GM12875 (cell line): ENCODE data around the gene PTPRD.

ENCODE experiments used
- H3K4me3 ChIP-seq: one replicate; pipeline ENCODE4 v1.5.1; 2011; ENCODE audit warnings: low read depth, low read length, control low read depth
- TF ChIP-seq, protein P1 (sequence below): IDR thresholded peaks from 2 replicates; pipeline ENCODE4 v1.5.1; 2011; ENCODE audit warnings: low read depth, mild to moderate bottlenecking, control low read depth, inconsistent platforms, low read length, moderate library complexity, borderline replicate concordance; ENCODE audit not compliant: insufficient read depth

Gene PTPRD

DNA sequence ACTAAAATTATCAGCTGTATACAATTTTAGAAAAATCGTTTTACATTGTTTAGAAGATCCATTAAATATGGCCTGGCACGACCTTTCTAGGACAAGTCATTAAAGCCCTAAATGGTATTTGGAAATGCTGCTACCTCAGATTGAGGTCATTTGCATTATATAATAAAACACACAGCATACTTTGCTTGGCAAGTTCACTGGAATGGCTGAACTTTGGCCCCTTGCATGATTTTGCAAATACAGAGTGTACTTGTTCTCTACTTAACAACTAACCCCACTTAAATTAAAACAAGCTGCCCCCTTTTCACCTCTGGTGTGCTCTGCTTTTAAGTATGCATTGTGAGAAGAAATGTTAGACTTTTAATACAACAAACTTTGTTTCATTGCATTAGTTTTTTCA lies 860.1 kb downstream of the PTPRD start:
- TF ChIP-seq, protein P1, sequence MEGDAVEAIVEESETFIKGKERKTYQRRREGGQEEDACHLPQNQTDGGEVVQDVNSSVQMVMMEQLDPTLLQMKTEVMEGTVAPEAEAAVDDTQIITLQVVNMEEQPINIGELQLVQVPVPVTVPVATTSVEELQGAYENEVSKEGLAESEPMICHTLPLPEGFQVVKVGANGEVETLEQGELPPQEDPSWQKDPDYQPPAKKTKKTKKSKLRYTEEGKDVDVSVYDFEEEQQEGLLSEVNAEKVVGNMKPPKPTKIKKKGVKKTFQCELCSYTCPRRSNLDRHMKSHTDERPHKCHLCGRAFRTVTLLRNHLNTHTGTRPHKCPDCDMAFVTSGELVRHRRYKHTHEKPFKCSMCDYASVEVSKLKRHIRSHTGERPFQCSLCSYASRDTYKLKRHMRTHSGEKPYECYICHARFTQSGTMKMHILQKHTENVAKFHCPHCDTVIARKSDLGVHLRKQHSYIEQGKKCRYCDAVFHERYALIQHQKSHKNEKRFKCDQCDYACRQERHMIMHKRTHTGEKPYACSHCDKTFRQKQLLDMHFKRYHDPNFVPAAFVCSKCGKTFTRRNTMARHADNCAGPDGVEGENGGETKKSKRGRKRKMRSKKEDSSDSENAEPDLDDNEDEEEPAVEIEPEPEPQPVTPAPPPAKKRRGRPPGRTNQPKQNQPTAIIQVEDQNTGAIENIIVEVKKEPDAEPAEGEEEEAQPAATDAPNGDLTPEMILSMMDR, result no peak
- H3K4me3 ChIP-seq, result no peak overlapping the region

GRCh38 chr9:9751996-9752395 lies 860.8 kb downstream of the PTPRD start:
- TF ChIP-seq, protein P1, result no peak
- H3K4me3 ChIP-seq, result no peak overlapping the region

DNA sequence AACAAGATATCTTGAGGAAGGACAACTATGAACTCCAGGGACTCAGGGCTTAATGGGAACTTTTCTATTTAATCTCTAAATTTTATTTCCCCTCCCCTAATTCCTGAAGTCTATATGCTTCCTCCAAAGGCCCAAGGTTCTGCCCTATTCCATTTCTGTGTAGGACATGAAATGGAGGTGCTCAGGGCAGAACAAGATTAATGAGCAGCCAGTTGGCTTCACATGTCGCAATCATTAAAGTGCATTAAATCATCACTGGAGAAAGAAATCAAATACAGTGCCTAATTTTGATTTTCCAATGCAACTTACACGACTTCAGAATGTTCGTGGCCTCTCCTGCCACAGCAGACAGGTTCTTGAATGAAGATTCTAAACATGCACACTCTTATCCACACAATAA lies 862.1 kb downstream of the PTPRD start:
- H3K4me3 ChIP-seq, result no peak overlapping the region
- TF ChIP-seq, protein P1, result no peak

DNA sequence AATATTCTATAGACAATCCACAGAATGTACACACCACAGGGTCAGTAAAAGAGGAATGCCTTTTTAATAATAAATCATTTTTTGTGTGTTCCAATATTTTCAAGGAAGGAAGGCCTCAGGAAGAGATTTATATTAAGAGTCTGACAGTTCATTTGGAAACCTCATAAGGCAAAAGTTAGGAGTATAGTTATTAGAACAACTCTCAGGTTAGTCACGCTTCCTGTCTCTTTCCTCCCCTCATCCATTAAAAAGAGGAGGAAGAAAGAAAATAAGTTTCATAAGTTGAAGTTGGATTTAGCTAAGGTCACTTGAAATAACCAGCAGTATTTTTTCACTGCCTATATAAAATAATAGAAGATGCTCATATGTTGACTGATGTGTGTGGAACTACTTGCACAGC lies 863.2 kb downstream of the PTPRD start:
- TF ChIP-seq, protein P1, result no peak
- H3K4me3 ChIP-seq, result no peak overlapping the region

- TF ChIP-seq, protein P1, result no peak
Observed at GRCh38 chr9:9747787-9748186, 865.0 kb downstream of the PTPRD start.

GRCh38 chr9:9746826-9747225 lies 866.0 kb downstream of the PTPRD start:
- H3K4me3 ChIP-seq, result no peak overlapping the region
- TF ChIP-seq, protein P1, result no peak

More at GRCh38 chr9:9747787-9748186, 865.0 kb downstream of the PTPRD start:
- no peak overlapping the region for H3K4me3 ChIP-seq

GRCh38 chr9:9743822-9744221 lies 869.0 kb downstream of the PTPRD start:
- TF ChIP-seq, protein P1, result no peak
- H3K4me3 ChIP-seq, result no peak overlapping the region
